GM08714 (cell line): ENCODE measurements around the gene PAQR4.

Source experiments
- H3K4me3 ChIP-seq: fragments of 200-500 bp; sonication (Bioruptor generic); 2 replicates; pipeline ENCODE4 v1.5.1; 2014; ENCODE audit warnings: mild to moderate bottlenecking, low read length, inconsistent platforms
- ZNF274 ChIP-seq: IDR thresholded peaks from 2 replicates; pipeline ENCODE4 v1.6.1; 2012; ENCODE audit warnings: mild to moderate bottlenecking, low read depth, low read length

PAQR4 gene

DNA sequence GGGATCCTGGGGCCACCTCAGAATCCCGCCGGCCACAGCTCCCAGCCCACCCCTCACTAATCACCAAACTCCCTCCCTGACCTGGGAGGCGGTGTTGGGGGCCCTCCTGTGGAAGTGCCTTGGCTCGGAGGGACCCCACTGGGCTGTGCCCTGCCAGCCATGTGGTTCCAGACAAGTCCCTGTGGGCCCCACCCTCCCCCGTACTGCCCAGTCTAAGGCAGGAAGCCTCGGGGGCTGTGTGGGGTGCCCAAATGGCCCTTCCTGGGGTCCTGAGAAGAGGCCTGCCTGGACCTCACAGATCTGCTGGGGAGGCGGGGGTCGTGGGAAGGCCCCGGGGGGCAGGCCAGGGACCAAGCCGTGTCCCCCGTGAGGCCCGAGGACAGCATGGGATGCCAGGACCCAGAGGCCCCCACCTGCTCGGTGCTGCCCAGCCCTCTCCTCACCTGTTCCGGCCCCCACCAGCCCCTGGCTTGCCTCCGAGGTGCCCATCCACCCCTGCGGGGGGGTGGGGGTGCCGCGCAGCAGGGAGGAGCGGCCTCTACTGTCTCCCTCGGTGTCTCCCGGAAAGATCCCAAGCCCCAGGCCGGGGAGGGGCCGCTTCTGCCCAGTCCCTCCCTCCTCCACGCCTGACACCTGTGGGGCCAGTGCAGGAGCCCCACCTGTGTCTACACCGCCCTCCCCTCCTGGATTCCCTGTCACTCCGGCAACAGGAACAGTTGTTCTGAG lies 14.3 kb upstream of the PAQR4 start:
- H3K4me3 ChIP-seq = no peak overlapping the region
- TF ChIP-seq ZNF274 = no peak

DNA sequence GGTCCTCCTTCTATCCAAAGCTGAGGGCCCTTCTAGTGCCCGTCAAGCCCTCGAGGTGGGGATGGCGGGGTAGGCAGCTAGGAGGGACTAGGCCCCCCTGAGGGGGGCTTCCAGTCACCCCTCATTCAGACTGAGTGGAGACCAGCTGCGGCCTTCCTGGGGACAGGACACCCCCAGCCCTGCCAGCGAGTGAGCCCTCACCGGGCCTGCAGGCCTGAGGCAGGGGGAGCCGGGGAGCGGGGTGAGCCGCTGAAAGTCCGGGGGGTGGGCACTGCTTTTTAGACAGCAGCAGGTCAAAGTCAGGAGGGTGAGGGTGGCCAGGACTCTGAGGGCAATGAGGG lies 13.7 kb upstream of the PAQR4 start:
- no peak for TF ChIP-seq ZNF274
- no peak overlapping the region for H3K4me3 ChIP-seq

DNA sequence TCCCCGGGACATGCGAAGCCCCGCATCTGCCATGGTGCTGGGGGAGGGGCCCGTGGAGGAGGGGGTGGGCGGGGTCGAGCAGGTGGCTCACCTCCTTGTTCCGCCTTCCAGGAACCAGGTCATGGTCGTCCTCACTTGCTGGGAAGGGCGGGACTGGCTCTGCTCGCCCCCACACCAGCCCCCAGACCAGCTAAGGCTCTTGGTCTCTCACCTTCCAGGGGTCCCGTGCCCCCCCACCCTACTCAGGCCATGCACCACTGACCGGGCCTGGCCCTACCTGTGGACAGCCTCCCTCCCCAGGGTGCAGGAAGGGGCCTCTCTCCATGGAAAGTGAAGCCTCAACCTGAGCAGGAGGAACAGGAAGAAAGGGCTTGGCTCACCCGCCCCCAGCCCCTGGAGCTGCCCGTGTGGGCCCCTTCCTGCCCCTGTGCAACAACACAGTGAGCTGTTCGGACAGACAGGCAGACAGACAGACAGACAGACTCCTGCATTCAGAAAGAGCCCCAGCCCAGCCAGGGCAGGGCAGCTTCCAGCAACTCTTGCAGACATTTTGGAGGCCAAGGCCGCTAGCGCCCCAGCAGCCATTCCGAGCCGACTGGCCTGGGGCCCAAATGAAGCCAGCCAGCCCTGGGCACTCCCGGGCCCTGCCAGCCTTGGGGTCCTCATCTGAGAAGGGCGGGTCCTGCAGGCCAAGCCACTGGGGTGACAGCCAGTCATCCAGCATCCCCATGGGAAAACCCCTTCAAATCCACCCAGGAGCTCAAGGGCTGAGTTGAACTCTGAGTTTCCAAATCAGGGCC lies 13.2 kb upstream of the PAQR4 start:
- no peak for TF ChIP-seq ZNF274
- no peak overlapping the region for H3K4me3 ChIP-seq

DNA sequence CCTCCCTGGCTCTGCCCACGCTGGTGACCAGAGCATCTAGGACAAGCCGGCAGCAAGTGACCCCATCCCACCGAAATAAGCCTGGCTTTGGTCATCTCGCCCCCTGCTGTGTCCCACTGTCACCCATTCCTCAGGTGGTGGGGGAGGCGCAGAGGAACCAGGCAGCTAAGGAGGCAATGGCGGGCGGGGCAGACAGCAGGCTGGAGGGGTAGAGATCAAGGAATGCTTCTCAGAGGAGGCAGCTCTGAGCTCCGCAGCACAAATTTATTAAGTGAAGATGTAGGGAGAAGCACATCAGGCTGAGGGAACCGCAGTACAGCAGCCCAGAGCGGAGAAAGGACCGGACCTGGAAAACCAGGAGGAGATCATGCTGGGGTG lies 12.6 kb upstream of the PAQR4 start:
- no peak for TF ChIP-seq ZNF274
- H3K4me3 ChIP-seq = no peak overlapping the region

DNA sequence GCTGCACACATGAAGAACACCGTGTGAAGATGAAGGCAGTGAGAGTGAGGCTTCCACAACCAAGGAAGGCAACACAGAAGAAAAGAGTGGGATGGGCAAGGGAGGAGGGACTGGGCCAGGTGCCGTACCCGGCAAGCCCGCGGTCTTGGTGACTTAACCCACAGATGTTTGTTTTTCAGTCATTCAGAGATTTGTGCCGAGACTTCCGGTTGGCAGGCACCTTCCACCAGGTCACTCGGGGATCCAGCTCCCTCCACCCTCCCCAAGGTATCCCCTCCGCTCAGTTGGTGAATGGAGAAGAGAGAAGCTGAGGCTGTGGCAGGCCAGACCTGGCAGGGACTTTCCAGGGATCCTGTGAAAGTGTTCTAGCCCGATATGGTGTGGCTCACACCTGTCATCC lies 9.9 kb upstream of the PAQR4 start:
- TF ChIP-seq ZNF274 = no peak
- no peak overlapping the region for H3K4me3 ChIP-seq

DNA sequence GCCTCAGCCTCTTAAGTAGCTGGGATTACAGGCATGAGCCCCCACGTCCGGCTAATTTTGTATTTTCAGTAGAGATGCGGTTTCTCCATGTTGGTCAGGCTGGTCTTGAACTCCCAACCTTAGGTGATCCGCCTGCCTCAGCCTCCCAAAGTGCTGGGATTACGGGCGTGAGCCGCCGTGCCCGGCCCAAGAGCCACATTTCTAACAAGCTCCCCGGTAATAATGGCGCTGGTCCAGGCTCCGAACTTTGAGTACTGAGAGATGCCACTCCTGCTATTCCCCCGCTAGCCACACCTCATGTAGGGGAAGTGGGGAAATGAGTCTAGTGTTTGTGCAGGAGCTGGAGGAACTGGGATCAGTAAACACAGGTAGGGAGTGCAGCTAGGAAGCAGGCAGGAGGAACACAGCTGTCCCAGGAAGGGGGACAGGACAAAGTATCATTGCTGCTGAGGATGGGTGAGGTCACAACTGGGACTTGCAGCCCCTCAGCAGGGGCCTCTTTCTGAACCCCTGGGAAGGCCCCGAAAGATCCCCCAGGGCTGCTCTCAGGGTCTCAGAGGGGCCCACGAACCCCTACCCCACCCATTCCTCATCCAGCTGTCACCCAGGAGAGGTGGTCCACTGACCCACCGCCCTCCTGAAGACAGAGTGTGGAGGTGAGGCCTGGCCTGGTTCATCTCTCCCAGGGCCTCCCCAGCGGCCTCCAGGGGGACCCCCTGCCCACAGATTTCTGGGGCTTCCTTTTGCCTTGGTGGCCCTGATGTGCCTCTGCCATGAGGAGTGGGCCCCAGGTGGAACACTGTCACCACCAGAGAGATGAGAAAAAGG lies 8.8 kb upstream of the PAQR4 start:
- H3K4me3 ChIP-seq = no peak overlapping the region
- no peak for TF ChIP-seq ZNF274

DNA sequence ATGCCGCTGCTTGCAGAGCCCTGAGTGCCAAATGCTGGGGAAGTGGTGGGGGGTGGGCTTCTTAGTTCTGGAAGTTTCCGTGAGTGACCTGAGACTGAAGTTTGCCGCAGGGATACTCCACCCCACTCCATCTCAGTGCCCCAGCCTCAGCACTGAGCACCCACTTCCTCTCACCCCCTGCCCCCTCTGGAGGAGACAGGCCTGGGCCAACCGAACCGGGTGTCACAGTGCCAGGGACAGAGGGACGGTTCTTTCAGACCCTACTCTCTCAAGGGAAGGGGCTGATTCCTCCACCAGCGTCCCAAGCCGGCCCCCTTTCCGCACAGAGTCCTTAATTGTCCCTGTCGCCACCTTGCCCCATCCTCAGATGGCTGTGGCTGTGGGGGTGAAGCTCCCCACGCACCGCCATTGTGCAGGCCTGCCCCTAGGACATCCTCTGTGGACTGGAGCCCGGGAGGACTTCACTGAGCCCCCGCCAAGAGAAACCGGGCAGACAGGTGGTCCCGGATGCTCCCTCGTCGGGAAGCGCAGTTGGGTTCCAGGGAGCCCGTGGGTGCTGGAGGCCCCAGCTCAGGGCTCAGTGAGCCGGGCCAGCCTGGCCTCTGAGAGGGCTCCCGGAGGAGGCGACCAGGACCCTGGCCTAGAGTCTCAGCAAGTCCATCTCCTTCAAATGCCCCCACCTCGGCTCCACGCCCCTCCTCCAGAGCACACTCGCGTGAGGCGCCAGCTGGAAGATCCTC lies 6.6 kb upstream of the PAQR4 start:
- TF ChIP-seq ZNF274 = no peak
- no peak overlapping the region for H3K4me3 ChIP-seq

DNA sequence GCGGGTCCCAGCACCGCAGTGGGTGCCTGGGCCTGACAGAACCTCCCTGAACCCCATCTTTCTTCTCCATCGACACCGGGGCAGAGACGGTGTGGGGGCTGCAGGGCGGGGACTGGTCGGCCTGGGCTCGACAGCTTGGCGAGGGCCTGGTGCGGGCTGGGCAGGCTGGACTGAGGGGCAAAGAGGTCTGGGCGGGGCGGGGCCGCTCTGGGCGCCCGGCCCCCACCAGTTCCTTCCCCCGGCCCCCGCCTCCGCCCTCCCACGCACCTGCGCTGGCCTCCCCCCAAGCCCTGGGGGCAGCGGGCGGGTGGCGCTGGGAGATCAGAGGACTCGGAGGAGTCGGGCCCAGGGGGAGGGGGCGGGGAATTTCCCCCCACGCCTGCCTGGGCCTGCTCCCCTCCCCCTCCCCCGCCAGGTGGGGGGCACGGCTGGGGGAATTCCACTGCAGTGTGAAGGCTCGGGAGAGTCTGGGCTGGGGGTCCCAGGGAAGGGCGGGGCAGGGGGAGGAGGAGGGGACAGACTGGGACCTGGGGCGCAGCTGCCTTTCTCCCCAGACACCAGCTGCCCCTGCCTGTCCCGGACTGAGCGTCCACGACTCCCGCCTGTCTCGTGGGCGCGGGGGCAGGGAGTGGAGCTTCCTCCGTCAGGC lies 6.0 kb upstream of the PAQR4 start:
- peak overlapping the region; percentile 31; the same call in 1 of the 2 replicates for H3K4me3 ChIP-seq
- TF ChIP-seq ZNF274 = no peak

DNA sequence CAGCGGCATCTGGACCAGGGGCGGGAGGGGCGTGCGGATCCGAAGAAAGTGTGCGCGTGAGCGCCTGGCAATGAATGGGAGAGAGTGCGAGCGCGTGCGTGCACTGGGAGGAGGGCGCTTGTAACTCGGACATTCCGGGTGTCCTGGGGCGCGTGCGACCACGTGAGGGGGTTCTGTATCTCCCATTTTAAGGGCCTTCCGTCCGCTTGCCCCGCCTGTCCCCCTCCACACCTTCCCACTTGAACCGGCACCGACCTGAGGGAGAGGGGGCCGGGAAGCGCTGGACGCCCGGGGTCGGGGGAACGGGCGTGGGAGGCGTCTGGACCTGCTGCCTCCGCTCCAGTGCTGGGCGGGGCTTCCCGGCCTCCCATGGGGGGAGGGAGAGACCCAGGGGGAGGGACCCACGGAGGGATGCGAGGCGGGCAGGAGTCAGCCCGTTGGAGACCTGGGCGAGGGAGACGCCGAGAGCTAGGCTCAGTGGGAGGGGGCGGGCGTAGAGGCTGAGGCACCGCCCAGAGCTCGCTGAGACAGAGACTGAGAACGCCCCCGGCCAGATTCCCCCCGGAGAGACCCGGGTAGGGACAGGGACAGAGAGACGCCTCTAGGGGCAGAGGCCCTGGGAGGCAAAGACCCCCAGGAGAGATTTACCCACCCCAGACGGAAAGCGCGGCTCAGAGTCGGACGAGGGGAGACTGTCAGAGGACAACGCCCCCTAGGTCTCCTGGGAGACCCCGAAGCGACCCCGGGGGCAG lies 5.2 kb upstream of the PAQR4 start, which contains the start of gene KREMEN2:
Gene KREMEN2, plus strand, starts transcription at position 553 of the 752 bp plus-strand sequence. CDS start 246 bp downstream, outside the sequence.
- peak within 1 kb of the TSS; percentile 31; the same call in 1 of the 2 replicates for H3K4me3 ChIP-seq
- no peak for TF ChIP-seq ZNF274

DNA sequence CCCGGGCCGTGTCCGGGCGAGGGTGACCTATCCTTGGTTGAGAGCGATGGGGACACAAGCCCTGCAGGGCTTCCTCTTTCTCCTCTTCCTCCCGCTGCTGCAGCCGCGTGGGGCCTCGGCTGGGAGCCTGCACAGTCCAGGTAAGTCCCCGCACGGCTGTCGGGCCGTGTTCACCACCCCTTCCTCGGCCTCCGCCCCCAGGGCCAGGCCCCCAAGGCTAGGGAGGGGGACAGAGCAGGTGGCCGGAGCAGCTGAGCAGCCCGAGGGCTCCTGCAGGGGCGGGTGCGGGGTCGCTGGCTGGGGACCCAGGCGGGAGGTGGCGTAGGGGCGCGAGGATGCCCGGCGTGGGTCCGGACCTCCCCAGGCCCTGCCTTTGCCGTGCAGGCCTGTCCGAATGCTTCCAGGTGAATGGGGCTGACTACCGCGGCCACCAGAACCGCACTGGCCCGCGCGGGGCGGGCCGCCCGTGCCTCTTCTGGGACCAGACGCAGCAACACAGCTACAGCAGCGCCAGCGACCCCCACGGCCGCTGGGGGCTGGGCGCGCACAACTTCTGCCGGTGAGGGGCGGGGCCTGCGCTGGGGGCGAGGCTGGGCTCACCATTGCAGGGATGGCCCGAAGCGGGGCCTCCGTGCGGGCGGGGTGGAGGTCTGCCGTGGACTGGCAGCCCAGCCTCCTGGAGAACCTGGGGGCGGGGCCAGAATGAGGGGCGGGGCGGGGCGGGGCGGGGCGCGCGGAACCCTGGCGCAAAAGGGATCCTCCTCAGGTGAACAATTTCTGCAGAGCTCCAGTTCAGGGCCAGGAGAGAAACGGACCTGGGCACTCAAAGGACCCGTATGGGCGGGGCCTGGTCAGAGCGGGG lies 4.4 kb upstream of the PAQR4 start:
- peak overlapping the region; percentile 31; the same call in 1 of the 2 replicates for H3K4me3 ChIP-seq
- no peak for TF ChIP-seq ZNF274

DNA sequence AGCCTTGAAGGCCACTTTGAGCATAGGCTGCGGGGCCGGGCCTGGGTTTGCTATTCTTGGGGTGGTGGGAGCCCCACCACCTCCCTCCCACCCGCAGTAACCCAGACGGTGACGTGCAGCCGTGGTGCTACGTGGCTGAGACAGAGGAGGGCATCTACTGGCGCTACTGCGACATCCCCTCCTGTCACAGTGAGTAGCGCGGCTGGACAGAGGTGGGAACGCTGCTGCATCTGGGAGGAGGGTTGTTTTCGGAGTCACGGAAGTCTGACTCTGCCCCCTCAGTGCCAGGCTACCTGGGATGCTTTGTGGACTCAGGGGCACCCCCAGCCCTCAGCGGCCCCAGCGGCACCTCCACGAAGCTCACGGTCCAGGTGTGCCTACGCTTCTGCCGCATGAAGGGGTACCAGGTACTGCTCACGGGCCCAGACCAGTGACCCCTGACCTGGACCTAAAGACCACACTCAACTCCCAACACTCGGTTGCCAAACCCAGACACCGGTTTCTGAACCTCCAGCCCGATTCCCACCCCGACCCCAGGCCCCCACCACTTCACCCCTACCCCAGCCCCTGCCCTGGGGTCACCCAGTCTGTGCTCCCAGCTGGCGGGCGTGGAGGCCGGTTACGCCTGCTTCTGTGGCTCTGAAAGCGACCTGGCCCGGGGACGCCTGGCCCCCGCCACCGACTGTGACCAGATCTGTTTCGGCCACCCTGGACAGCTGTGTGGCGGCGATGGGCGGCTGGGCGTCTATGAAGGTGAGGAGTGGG lies 2.9 kb upstream of the PAQR4 start:
- TF ChIP-seq ZNF274 = no peak
- no peak overlapping the region for H3K4me3 ChIP-seq
